Thyroid gland (tissue), 4 donors: ENCODE results near the gene DNAJC10.

ENCODE experiments used
- CTCF ChIP-seq, 6 experiments: fragments of 200-600 bp in 3 of 6; fragments of 450-650 bp in 3 of 6; sonication (generic) in 3 of 6; IDR thresholded peaks; one replicate each; pipeline ENCODE4 v1.5.1; 2016 to 2019; ENCODE audit warnings: antibody characterized with exemption in 6 of 6, mild to moderate bottlenecking in 2 of 6, inconsistent platforms in 1 of 6, moderate library complexity in 1 of 6
- POLR2A ChIP-seq, 2 donors: fragments of 450-650 bp; IDR thresholded peaks; one replicate each; pipeline ENCODE4 v1.6.1; 2017; ENCODE audit warnings: antibody characterized with exemption in 2 of 2, mild to moderate bottlenecking in 2 of 2, moderate library complexity in 1 of 2

- TF ChIP-seq CTCF (IDR thresholded peaks at IDR 0.05), result peak in 3 of 6 experiments; percentile 16 to 50 (median 32)
- no peak for TF ChIP-seq POLR2A (IDR thresholded peaks at IDR 0.05)
Measured at GRCh38 chr2:182666674-182667314, 49.3 kb upstream of the DNAJC10 start.
